ENCODE data around the gene AIDA.

AIDA gene

GRCh38 chr1:222652676-222653075 lies 59.6 kb downstream of the AIDA start:
- no peak for DNase-seq (ENCODE audit: low read depth in 2 of 2)

- DNase-seq (ENCODE audit: low read depth in 2 of 2) = no peak
These were observed 67.7 kb downstream of the AIDA start for GRCh38 chr1:222644636-222644980.

GRCh38 chr1:222643938-222644635 lies 68.2 kb downstream of the AIDA start:
- peak; percentile 94 to 95 for DNase-seq (ENCODE audit: low read depth in 2 of 2)

- peak; percentile 8 to 15 for DNase-seq (ENCODE audit: low read depth in 2 of 2)
These were observed 68.7 kb downstream of the AIDA start for GRCh38 chr1:222643606-222643937.

GRCh38 chr1:222642468-222642867 lies 69.8 kb downstream of the AIDA start:
- no peak for DNase-seq (ENCODE audit: low read depth in 2 of 2)

GRCh38 chr1:222641269-222641948 lies 70.9 kb downstream of the AIDA start:
- DNase-seq (ENCODE audit: low read depth in 2 of 2) = no peak

GRCh38 chr1:222634180-222635013 lies 77.9 kb downstream of the AIDA start:
- peak; percentile 33 to 76 for DNase-seq (ENCODE audit: low read depth in 2 of 2)

GRCh38 chr1:222632749-222633148 lies 79.5 kb downstream of the AIDA start:
- no peak for DNase-seq (ENCODE audit: low read depth in 2 of 2)

GRCh38 chr1:222631611-222632208 lies 80.6 kb downstream of the AIDA start:
- no peak for DNase-seq (ENCODE audit: low read depth in 2 of 2)

- no peak for DNase-seq (ENCODE audit: low read depth in 2 of 2)
These were observed 82.3 kb downstream of the AIDA start for GRCh38 chr1:222629921-222630535.

- DNase-seq (ENCODE audit: low read depth in 2 of 2) = no peak
These were observed 85.1 kb downstream of the AIDA start for GRCh38 chr1:222627232-222627631.

GRCh38 chr1:222624214-222624613 lies 88.1 kb downstream of the AIDA start:
- no peak for DNase-seq (ENCODE audit: low read depth in 2 of 2)

GRCh38 chr1:222623458-222623857 lies 88.8 kb downstream of the AIDA start:
- no peak for DNase-seq (ENCODE audit: low read depth in 2 of 2)

- no peak for DNase-seq (ENCODE audit: low read depth in 2 of 2)
These were observed 89.5 kb downstream of the AIDA start for GRCh38 chr1:222622765-222623164.

GRCh38 chr1:222620566-222620965 lies 91.7 kb downstream of the AIDA start:
- no peak for DNase-seq (ENCODE audit: low read depth in 2 of 2)

- DNase-seq (ENCODE audit: low read depth in 2 of 2) = peak in 1 of 2 donors; percentile 5
These were observed 93.3 kb downstream of the AIDA start for GRCh38 chr1:222618880-222619596.

All from activated CD4-positive, alpha-beta T cell treated with anti-CD3 and anti-CD28 coated beads for 24 hours (primary cell).